ENCODE results near the gene MORF4L1.

- TF ChIP-seq CTCF (IDR thresholded peaks at IDR 0.05) = no peak
- TF ChIP-seq POLR2A (IDR thresholded peaks at IDR 0.05) = no peak
Observed at GRCh38 chr15:78878356-78878755, 5.7 kb downstream of the MORF4L1 start.
